Measurements from ENCODE around the gene LYSMD4. TPM values are rescaled to one million over a fixed set of nuclear protein-coding genes. Genes with fewer than 3 reads are reported as not detected.
A peak's percentile ranks its signal among the peaks of the same experiment; 100 is the strongest.

Gene LYSMD4
- total RNA-seq, 3 donors from 2014 or later (not counting 1 experiment from before 2014, with no cell fraction given): 5.0 to 9.1 (median 7.2) TPM

- peaks cover 2% of the 10 kb centered on the region for H3K36me3 ChIP-seq (ENCODE audit: control insufficient read depth, insufficient read depth, low read length)
- Mint-ChIP-seq H3K27ac (peak overlapping the region in 1 of 2 donors; percentile 92), H3K36me3 (no peaks in the 10 kb centered on the region), H3K9me3 (no peaks in the 10 kb centered on the region), H3K4me1 (peaks cover 11 to 13% of the 10 kb centered on the region in 2 donors), H3K27me3 (ENCODE audit: low read depth in 2 of 2) (no peaks in the 10 kb centered on the region), H3K4me3 (peak overlapping the region; percentile 77)
- intact Hi-C loops (cut with micrococcal nuclease): no loop called here
- H3K4me3 ChIP-seq (ENCODE audit: low read length): peak overlapping the region; percentile 87
- ATAC-seq (peak in 2 of 3 donors; percentile 4 to 22), DNase-seq (no peak)
- H3K27me3 ChIP-seq (ENCODE audit: control insufficient read depth, insufficient read depth, low read length): no peaks in the 10 kb centered on the region
- peaks cover 13% of the 10 kb centered on the region for H3K4me1 ChIP-seq (ENCODE audit: control insufficient read depth, insufficient read depth, low read length)
- H3K27ac ChIP-seq (ENCODE audit: low read length): peak overlapping the region; percentile 38
- H3K9me3 ChIP-seq (ENCODE audit: control insufficient read depth, insufficient read depth, low read length): no peaks in the 10 kb centered on the region
- 1% methylated on average over 46 of the region's 46 CpGs for WGBS (ENCODE audit: insufficient coverage)
- TF ChIP-seq CTCF (IDR thresholded peaks at IDR 0.05): no peak
Observed at GRCh38 chr15:99732751-99733267, 428 bp downstream of the LYSMD4 start.

- peak overlapping the region; percentile 26 to 51 for H3K27ac Mint-ChIP-seq
- no peak for ATAC-seq
Observed at GRCh38 chr15:99732124-99732750, 1.0 kb downstream of the LYSMD4 start.

GRCh38 chr15:99731336-99732123 is 1.7 kb downstream of the LYSMD4 start:
- no peak for TF ChIP-seq CTCF (IDR thresholded peaks at IDR 0.05)
- H3K27ac Mint-ChIP-seq: no peak overlapping the region
- peaks cover 11 to 13% of the 10 kb centered on the region in 2 donors for H3K4me1 Mint-ChIP-seq
- peaks cover 13% of the 10 kb centered on the region for H3K4me1 ChIP-seq (ENCODE audit: control insufficient read depth, insufficient read depth, low read length)
- H3K27ac ChIP-seq (ENCODE audit: low read length): no peak overlapping the region
- H3K36me3 Mint-ChIP-seq: no peaks in the 10 kb centered on the region
- intact Hi-C loops (cut with micrococcal nuclease): no loop called here
- no peak overlapping the region for H3K4me3 ChIP-seq (ENCODE audit: low read length)
- no peaks in the 10 kb centered on the region for H3K9me3 ChIP-seq (ENCODE audit: control insufficient read depth, insufficient read depth, low read length)
- no peak for DNase-seq
- no peak for ATAC-seq
- peaks cover 2% of the 10 kb centered on the region for H3K36me3 ChIP-seq (ENCODE audit: control insufficient read depth, insufficient read depth, low read length)
- no peaks in the 10 kb centered on the region for H3K27me3 ChIP-seq (ENCODE audit: control insufficient read depth, insufficient read depth, low read length)
- H3K4me3 Mint-ChIP-seq: peak overlapping the region; percentile 77
- H3K9me3 Mint-ChIP-seq: no peaks in the 10 kb centered on the region
- H3K27me3 Mint-ChIP-seq (ENCODE audit: low read depth in 2 of 2): no peaks in the 10 kb centered on the region
- WGBS (ENCODE audit: insufficient coverage): 97% methylated on average over 23 of the region's 26 CpGs

More at GRCh38 chr15:99732124-99732750, 1.0 kb downstream of the LYSMD4 start:
- DNase-seq: peak in 1 of 2 donors; percentile 20
- no peak overlapping the region for H3K27ac ChIP-seq (ENCODE audit: low read length)
- H3K9me3 Mint-ChIP-seq: no peaks in the 10 kb centered on the region
- no peaks in the 10 kb centered on the region for H3K9me3 ChIP-seq (ENCODE audit: control insufficient read depth, insufficient read depth, low read length)
- H3K4me3 Mint-ChIP-seq: peak overlapping the region; percentile 77
- peaks cover 11 to 13% of the 10 kb centered on the region in 2 donors for H3K4me1 Mint-ChIP-seq
- no peaks in the 10 kb centered on the region for H3K36me3 Mint-ChIP-seq
- H3K27me3 Mint-ChIP-seq (ENCODE audit: low read depth in 2 of 2): no peaks in the 10 kb centered on the region
- H3K4me1 ChIP-seq (ENCODE audit: control insufficient read depth, insufficient read depth, low read length): peaks cover 13% of the 10 kb centered on the region
- TF ChIP-seq CTCF (IDR thresholded peaks at IDR 0.05): no peak
- intact Hi-C loops (cut with micrococcal nuclease): no loop called here
- 55% methylated on average over 18 of the region's 18 CpGs for WGBS (ENCODE audit: insufficient coverage)
- H3K4me3 ChIP-seq (ENCODE audit: low read length): peak overlapping the region; percentile 87
- peaks cover 2% of the 10 kb centered on the region for H3K36me3 ChIP-seq (ENCODE audit: control insufficient read depth, insufficient read depth, low read length)
- no peaks in the 10 kb centered on the region for H3K27me3 ChIP-seq (ENCODE audit: control insufficient read depth, insufficient read depth, low read length)
